ENCODE measurements around the gene ATF3.

ATF3 gene

GRCh38 chr1:212609701-212610574 is 1.4 kb downstream of the ATF3 start:
- DNase-seq = no peak

GRCh38 chr1:212610575-212610967 is 2.0 kb downstream of the ATF3 start:
- no peak for DNase-seq

- no peak for DNase-seq
Measured at GRCh38 chr1:212611000-212611948, 2.7 kb downstream of the ATF3 start.

- DNase-seq = no peak
Measured at GRCh38 chr1:212612041-212612961, 3.7 kb downstream of the ATF3 start.

GRCh38 chr1:212613440-212614335 is 5.1 kb downstream of the ATF3 start:
- no peak for DNase-seq

DNA sequence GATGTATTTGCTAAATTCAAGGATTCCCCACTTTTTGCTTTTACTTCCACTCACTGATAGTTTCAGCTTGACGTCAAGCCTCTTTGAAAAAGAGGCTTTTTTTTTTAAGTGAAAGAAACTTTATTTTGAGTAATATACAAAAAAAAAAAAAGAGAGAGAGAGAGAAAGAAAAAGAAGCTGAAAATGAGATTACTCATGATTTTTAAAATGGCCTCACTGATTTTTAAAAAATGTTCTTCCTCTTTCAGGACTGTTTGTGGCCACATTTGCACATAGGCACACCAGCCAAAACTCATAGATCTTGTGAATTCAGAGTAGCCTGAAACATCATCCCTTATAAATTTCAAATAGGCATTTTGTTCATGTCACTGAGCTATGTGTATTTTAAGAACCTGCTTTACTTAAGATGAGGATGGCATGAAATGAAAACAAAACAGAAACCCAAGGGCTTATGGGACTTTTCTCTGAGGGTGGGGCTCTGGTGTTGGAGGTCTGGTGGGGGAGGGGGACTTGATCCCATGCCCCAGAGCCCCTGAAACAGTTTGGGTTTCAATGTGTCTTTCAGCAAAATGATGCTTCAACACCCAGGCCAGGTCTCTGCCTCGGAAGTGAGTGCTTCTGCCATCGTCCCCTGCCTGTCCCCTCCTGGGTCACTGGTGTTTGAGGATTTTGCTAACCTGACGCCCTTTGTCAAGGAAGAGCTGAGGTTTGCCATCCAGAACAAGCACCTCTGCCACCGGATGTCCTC is 6.1 kb downstream of the ATF3 start:
- DNase-seq = no peak

GRCh38 chr1:212615201-212615470 is 6.6 kb downstream of the ATF3 start:
- no peak for DNase-seq

GRCh38 chr1:212618466-212619210 is 10.1 kb downstream of the ATF3 start:
- DNase-seq = no peak

DNA sequence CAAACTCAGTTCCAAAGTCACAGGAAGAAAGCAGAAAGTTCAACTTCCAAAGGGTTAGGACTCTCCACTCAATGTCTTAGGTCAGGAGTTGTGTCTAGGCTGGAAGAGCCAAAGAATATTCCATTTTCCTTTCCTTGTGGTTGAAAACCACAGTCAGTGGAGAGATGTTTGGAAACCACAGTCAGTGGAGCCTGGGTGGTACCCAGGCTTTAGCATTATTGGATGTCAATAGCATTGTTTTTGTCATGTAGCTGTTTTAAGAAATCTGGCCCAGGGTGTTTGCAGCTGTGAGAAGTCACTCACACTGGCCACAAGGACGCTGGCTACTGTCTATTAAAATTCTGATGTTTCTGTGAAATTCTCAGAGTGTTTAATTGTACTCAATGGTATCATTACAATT is 11.7 kb downstream of the ATF3 start:
- no peak for DNase-seq

DNA sequence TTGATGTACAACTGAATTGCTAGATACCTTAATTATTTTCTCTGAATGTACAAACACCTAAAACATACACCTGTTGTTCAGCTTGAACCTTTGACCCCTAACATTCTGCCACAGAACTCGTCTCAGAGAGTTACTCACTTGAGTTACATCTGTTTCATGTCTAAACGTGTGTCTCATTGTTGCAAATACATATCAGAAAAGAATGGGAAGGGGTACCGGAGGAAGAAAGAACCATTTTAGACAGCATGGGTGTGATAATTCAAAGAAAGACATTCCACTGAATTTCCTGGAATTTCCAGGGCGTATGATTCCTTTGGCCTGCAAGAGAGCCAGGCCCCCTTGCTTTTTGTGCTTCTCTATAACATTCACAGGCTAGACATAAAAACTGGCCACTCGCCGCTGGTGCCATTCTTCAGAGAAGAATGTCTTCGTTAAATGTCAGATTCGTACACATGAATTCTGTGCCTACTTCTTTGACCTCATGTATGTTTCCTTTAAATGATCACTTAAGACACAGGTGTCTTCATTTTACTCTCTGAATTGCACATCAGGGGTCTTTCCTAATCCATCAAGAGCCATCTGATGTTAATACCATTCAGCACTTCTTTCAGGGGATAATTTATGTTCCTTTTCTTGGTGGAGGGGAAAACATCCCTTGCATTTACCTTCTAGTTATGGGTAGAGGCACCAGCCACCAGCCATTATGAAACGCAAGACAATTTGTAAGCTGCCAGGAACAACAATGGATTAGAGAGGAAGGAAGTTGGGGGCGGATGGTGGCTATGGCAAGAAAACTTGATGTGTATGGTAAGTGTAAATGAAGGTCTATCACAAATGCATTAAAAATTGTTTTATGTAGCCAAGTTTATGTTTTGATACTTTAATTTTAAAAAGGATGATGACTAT is 12.7 kb downstream of the ATF3 start:
- no peak for DNase-seq

- no peak for DNase-seq
Measured at GRCh38 chr1:212621949-212622305, 13.4 kb downstream of the ATF3 start.

- DNase-seq = no peak
Measured at GRCh38 chr1:212622467-212622866, 13.9 kb downstream of the ATF3 start.

GRCh38 chr1:212622906-212623305 is 14.3 kb downstream of the ATF3 start:
- DNase-seq = no peak

DNA sequence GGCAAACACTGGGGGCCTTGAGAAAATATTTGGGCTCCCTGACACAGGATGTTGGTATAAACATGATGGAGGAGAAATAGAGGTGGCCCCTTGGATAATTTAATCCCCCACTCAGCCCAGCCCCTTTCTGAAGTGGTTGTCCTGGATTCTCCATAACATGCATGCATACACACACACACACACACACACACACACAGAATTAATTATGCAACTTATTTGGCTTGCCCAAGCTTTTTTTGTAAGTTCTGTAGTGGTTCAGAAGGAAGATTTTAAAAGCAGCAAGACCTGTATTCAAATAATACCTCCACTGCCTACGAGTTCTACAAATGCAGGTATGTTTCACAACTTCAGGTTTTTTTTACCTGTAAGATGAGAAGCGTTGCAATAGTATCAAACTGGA is 15.0 kb downstream of the ATF3 start:
- no peak for DNase-seq

DNA sequence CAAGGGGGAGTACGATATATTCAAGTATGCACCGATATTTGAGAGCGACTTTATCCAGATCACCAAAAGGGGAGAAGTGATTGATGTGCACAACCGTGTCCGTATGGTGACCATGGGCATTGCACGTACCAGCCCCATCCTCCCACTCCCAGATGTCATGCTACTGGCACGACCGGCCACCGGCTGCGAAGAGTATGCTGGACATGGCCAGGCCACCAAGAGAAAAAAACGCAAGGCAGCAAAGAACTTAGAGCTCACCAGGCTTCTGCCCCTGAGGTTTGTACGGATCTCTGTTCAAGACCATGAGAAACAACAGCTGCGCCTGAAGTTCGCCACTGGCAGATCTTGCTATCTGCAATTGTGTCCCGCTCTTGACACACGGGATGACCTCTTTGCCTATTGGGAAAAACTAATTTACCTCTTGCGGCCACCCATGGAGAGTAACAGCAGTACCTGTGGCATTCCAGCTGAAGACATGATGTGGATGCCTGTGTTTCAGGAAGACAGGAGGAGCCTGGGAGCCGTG is 16.5 kb downstream of the ATF3 start:
- no peak for DNase-seq

DNA sequence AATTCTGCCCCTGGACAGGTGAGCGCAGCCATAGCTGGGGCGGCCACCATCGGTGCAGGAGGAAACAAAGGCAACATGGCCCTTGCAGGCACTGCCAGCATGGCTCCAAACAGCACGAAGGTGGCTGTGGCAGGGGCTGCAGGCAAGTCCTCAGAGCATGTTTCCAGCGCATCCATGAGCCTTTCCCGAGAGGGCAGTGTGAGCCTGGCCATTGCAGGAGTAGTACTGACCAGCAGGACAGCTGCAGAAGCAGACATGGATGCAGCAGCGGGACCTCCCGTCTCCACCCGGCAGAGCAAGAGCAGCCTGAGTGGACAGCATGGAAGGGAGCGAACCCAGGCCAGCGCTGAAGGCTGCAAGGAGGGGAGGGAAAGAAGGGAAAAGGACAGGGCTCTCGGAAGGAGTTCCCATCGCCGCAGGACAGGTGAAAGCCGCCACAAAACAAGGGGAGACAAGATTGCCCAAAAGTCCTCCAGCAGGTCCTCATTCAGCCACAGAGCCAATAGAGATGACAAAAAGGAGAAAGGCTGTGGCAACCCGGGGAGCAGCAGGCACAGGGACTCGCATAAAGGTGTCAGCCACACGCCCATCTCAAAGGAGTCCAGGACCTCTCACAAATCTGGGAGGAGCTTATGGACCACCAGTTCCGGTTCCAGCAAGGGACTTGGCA is 17.4 kb downstream of the ATF3 start:
- DNase-seq = no peak

- DNase-seq = no peak
Measured at GRCh38 chr1:212628046-212628445, 19.5 kb downstream of the ATF3 start.

DNA sequence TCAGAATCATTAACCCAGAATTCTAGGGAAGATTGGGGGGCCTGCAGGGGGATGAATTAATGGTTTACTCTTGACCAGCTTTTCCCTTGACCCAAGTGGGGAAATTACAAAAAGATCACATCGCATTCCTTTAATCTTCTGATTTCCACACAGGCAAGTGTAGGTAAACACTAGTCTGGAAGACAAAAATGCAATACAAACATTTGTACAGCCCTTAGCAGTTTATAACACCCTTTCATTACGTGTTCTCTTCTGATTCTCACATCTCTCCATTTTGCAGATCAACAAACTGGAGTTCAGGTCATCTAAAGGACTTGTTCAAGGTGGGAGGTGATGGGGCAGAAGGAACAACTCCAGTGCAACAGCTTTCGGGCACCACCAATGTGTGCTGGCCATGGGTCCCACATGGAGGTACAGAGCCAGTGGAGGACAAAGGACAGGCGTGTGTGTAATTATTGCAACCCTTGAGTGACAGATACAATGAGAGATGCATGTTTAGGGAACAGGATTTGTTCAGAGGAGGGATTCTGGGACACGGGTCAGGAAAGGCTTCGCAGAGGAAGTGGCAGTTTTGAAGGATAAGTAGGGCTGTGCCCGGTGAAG is 20.4 kb downstream of the ATF3 start:
- no peak for DNase-seq

Measured in stimulated activated CD4-positive, alpha-beta T cell treated with anti-CD3 and anti-CD28 coated beads, Interleukin-12 subunit alpha, Interleukin-12 subunit beta, amount 100 ng/mL, for 4 hours (primary cell).